GM12891 (cell line): ENCODE results near the gene ZMIZ1.

Experiments
- PAX5 ChIP-seq: IDR thresholded peaks from 2 replicates; pipeline ENCODE4 v1.6.1; 2011; ENCODE audit warnings: low read length, moderate library complexity, mild to moderate bottlenecking; ENCODE audit not compliant: insufficient read depth, severe bottlenecking
- POLR2A ChIP-seq: IDR thresholded peaks from 2 replicates; pipeline ENCODE4 v1.6.1; 2011; ENCODE audit warnings: low read depth, low read length, control low read depth
- POLR2AphosphoS5 ChIP-seq: IDR thresholded peaks from 2 replicates; pipeline ENCODE4 v1.6.1; 2011; ENCODE audit warnings: low read depth, low read length, control low read depth
- SPI1 ChIP-seq: IDR thresholded peaks from 2 replicates; pipeline ENCODE4 v1.6.1; 2011; ENCODE audit warnings: low read depth, low read length, control low read depth
- TAF1 ChIP-seq: IDR thresholded peaks from 2 replicates; pipeline ENCODE4 v1.6.1; 2011; ENCODE audit warnings: low read depth, low read length, control low read depth

DNA sequence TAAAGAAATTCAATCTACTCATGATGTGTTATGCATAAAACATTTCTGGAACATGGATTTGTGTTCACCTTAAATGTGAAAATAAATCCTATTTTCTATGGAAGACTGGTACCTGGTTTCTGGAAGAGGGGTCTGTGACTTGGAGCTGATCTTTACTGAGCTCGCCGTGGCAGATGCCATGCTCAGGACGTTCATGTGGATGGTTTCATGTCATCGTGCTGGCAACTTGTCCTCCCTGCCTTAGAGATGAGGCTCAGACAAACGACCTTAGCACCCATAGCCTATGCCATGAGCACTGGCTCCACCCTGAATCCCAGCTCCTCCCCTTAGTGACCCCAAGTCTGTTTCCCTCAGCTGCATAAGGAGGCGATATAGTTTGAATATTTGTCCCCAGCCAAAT is 285.8 kb downstream of the ZMIZ1 start:
- no peak for TF ChIP-seq POLR2A
- peak; percentile 58; the same call in 1 of the 2 replicates for TF ChIP-seq POLR2AphosphoS5
- TF ChIP-seq TAF1, result no peak
- TF ChIP-seq SPI1, result no peak
- TF ChIP-seq PAX5, result no peak
